Suprapubic skin (tissue), 4 donors: ENCODE measurements around the gene RNPS1. TPM values are rescaled to one million over a fixed set of nuclear protein-coding genes. Genes with fewer than 3 reads are reported as not detected.
A peak's percentile ranks its signal among the peaks of the same experiment; 100 is the strongest.

ENCODE experiments used
- DNase-seq, 2 donors: peaks; one replicate each; pipeline ENCODE4 v3.0.0-alpha.2; 2019; ENCODE audit warnings: low spot score in 2 of 2
- H3K27ac ChIP-seq: fragments of 200-600 bp; sonication (generic); one replicate; pipeline ENCODE4 v1.5.1; 2019
- H3K27me3 ChIP-seq: fragments of 200-600 bp; sonication (generic); one replicate; pipeline ENCODE4 v1.5.1; 2019
- H3K36me3 ChIP-seq: fragments of 200-600 bp; sonication (generic); one replicate; pipeline ENCODE4 v1.5.1; 2019
- H3K4me1 ChIP-seq: fragments of 200-600 bp; sonication (generic); one replicate; pipeline ENCODE4 v1.5.1; 2019
- H3K4me3 ChIP-seq: fragments of 200-600 bp; sonication (generic); one replicate; pipeline ENCODE4 v1.5.1; 2019; ENCODE audit warnings: mild to moderate bottlenecking
- H3K9me3 ChIP-seq: fragments of 200-600 bp; sonication (generic); one replicate; pipeline ENCODE4 v1.5.1; 2019
- CTCF ChIP-seq, 2 donors: fragments of 200-600 bp in 1 of 2; fragments of 450-650 bp in 1 of 2; sonication (generic) in 1 of 2; IDR thresholded peaks; one replicate each; pipeline ENCODE4 v1.5.1; 2016 to 2019; ENCODE audit warnings: antibody characterized with exemption in 2 of 2, mild to moderate bottlenecking in 1 of 2, moderate library complexity in 1 of 2
- EP300 ChIP-seq: sonication (generic); formaldehyde crosslinking; IDR thresholded peaks from one replicate; pipeline ENCODE4 v1.6.1; 2017; ENCODE audit warnings: antibody characterized with exemption
- POLR2A ChIP-seq, 2 donors: fragments of 450-650 bp; IDR thresholded peaks; one replicate each; pipeline ENCODE4 v1.6.1; 2017; ENCODE audit warnings: antibody characterized with exemption in 2 of 2, mild to moderate bottlenecking in 2 of 2, moderate library complexity in 2 of 2
- POLR2AphosphoS5 ChIP-seq, 3 donors: sonication (generic); formaldehyde crosslinking; IDR thresholded peaks; one replicate each; pipeline ENCODE4 v1.6.1; 2017; ENCODE audit warnings: antibody characterized with exemption in 3 of 3
- WGBS: methylation state at CpG from one replicate; pipeline ENCODE4 v1.1.5; 2018; 5-methylcytosine and 5-hydroxymethylcytosine counted together
- total RNA-seq, 4 donors: library from RNA; depleted of rRNA; stranded (reverse); fragments of >200 nt; gene quantifications; one replicate each; pipeline ENCODE4 v1.1.0, GENCODE V29; 2016

Gene RNPS1, protein sequence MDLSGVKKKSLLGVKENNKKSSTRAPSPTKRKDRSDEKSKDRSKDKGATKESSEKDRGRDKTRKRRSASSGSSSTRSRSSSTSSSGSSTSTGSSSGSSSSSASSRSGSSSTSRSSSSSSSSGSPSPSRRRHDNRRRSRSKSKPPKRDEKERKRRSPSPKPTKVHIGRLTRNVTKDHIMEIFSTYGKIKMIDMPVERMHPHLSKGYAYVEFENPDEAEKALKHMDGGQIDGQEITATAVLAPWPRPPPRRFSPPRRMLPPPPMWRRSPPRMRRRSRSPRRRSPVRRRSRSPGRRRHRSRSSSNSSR
- 100 to 1,000 TPM; 119 to 151 (median 146) TPM for total RNA-seq

DNA sequence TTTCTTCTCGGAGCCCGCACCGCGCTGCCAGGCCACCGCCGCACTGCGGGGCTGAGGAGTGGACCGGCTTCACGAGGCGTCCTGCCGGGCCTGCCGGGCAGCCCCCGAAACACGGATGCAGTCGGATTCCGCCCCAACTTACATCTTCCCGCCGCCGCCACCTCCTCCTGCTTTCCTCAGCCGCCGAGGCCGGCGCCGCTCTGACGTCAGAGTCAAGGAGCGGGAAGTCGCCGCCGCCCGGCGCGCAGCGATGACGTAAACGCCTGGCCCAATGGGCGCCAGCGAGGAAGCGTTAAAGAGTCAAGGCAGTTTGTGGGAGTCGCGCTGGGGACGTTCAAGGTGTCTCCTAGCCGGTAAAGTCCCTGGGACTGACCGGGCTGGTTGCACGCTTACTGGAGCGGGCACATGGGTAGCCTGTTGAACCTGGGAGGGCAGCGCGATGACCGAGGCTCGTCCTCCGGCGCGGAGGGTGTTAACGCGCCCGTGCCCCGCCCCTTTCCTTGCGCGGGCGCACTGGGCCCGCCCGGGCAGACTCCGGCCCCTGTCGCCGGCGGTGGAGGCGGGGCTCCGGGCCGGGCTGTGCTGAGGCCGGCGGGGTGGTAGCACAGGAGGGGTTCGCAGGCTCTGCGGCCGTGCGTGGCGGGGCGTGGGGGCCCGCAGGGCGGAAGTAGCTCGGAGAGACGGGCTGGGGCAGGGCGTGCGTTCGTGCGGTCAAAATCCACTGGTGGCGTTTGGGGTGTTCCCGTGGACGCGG is at the start of gene RNPS1:
Gene RNPS1, minus strand, starts transcription at position 214 of the 754 bp plus-strand sequence. CDS start 3,483 bp downstream, outside the sequence.
- Histone ChIP-seq H3K4me1 (peaks cover 47% of the 10 kb centered on the region), H3K36me3 (peaks cover 11% of the 10 kb centered on the region), H3K4me3 (peak within 1 kb of the TSS; percentile 87), H3K9me3 (no peaks in the 10 kb centered on the region), H3K27me3 (no peaks in the 10 kb centered on the region), H3K27ac (peak within 1 kb of the TSS; percentile 97)
- TF ChIP-seq CTCF (IDR thresholded peaks at IDR 0.05) (no peak), POLR2A (IDR thresholded peaks at IDR 0.05) (peak; percentile 91 to 99), EP300 (no peak), POLR2AphosphoS5 (IDR thresholded peaks at IDR 0.05) (peak; percentile 96 to 99 (median 99))
- 0% methylated on average over 39 of the region's 88 CpGs for WGBS
- peak; percentile 96 for DNase-seq

DNA sequence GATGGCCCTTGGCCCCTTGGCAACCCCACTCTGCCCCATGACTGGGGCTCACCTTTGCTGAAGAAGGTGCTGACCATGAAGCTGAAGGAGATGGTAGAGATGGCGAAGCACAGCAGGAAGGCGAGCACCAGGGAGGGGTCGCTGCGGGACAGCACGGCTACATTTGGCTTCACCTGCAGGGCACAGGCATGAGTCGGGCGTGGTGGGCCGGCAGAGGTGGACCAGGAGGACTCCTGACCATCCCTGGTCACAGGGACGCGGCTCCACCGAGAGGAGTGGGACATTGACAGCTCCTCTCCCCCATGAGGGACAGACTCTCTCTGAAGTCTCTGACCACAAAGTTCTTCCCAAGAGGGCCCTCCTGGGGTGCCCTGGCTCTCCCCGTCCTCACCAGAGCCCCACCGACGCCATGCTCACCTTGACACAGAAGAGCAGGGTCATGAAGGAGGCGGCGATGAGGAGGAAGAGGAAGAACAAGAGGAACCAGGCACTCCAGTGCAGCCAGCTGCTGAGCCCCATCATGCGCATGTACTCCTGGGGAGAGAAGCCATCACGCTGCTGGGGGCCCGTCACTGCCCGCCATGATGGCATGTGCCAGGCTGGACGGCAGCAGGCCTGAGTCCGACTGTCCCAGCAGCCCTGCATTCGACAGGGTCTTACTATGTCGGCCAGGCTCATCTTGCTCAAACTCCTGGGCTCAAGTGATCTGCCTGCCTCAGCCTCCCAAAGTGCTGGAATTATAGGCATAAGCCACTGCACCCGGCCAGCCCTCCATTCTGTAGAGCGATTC is 49.5 kb upstream of the RNPS1 start:
- Histone ChIP-seq H3K27ac (no peak overlapping the region), H3K9me3 (no peaks in the 10 kb centered on the region), H3K36me3 (peaks cover 12% of the 10 kb centered on the region), H3K4me3 (no peak overlapping the region), H3K4me1 (no peaks in the 10 kb centered on the region), H3K27me3 (no peaks in the 10 kb centered on the region)
- no peak for TF ChIP-seq CTCF (IDR thresholded peaks at IDR 0.05)
- no peak for TF ChIP-seq POLR2AphosphoS5 (IDR thresholded peaks at IDR 0.05)
- TF ChIP-seq POLR2A (IDR thresholded peaks at IDR 0.05), result no peak
- TF ChIP-seq EP300, result no peak
- WGBS, result 94% methylated on average over 19 of the region's 26 CpGs
- DNase-seq, result no peak

DNA sequence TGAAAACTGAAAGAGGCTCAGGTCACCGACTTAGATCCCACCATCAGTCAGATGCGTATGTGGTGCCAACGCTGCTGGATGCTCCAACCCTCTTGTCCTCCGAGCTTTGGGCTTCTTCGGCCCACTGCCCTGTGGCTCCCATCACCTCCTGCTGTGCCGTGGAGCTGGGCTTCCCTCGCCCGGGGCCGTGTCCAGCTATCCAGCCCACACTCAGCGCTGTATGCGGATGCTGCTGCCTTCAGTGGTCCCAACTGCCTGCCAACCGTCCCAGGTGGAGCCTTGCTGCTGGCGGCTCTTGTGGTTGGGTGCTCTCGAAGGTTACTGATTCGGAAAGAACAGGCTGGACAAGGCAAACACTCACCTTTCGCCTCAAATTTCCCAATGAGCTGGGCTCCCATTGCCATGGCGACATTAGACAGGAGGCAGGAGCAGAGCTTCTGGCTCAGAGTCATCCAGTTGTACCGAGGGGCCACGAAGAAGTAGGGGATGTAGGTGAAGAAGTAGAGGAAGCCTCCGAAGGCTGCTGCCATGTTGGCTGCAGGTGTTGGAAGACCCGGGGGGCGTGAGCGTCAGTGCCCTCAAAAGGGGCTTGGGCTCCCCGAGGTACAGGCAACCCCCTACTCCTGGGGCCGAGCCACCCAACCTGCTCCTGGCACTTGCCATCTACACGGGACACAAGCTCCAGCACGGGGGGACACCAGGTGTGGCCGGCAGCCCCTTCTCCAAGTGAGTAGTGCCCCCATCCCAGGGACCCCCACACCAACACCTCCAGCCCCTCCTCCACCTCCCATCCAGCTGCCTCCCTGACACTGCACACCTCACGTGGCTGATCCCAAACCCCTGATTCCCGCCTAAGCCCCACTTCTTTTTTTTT is 40.4 kb upstream of the RNPS1 start:
- TF ChIP-seq POLR2AphosphoS5 (IDR thresholded peaks at IDR 0.05) (no peak), EP300 (no peak), CTCF (IDR thresholded peaks at IDR 0.05) (no peak), POLR2A (IDR thresholded peaks at IDR 0.05) (no peak)
- no peaks in the 10 kb centered on the region for H3K9me3 ChIP-seq
- WGBS, result 93% methylated on average over 23 of the region's 30 CpGs
- no peaks in the 10 kb centered on the region for H3K4me1 ChIP-seq
- H3K36me3 ChIP-seq, result peaks cover 10% of the 10 kb centered on the region
- H3K27ac ChIP-seq, result no peak overlapping the region
- no peak overlapping the region for H3K4me3 ChIP-seq
- no peak for DNase-seq
- H3K27me3 ChIP-seq, result no peaks in the 10 kb centered on the region

DNA sequence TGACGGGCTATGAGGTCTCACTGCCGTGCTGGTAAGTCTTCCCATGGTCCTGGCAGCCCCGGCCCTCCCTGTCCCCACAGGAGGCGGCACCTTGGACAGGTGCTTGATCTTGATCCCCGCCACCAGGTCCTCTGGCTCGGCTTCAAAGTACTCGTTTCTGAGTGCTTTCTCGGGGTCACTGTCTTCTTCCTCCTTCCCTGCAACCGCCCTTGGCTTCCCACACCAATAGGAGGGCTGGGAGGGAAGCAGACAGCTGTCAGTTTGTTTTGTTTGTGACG is 31.9 kb upstream of the RNPS1 start:
- Histone ChIP-seq H3K27me3 (no peaks in the 10 kb centered on the region), H3K36me3 (peaks cover 16% of the 10 kb centered on the region), H3K4me1 (no peaks in the 10 kb centered on the region), H3K27ac (no peak overlapping the region), H3K9me3 (no peaks in the 10 kb centered on the region), H3K4me3 (no peak overlapping the region)
- DNase-seq, result no peak
- TF ChIP-seq EP300 (no peak), POLR2AphosphoS5 (IDR thresholded peaks at IDR 0.05) (no peak), CTCF (IDR thresholded peaks at IDR 0.05) (no peak), POLR2A (IDR thresholded peaks at IDR 0.05) (no peak)
- 69% methylated on average over 8 of the region's 10 CpGs for WGBS
